ENCODE data around the gene PLEKHA7.

Gene PLEKHA7

DNA sequence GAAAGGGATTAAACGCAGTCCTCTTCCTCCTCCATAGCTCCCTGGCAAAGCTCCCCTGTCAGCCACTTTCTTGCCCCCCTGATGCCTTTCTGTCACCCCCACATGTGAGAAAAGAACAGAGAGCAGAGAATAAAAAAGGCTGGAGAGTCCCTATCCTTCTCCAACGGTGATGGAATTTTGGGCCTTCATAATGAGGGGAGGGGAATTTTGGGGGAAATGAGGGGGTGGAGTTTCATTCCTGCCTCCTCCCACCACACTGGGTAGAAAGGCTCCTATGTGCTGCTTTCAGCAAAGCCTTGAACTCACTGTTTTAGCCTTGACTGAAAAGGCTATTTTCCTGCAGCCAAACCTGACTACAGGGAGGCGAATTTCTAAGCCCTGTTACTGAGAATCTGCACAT lies 216.4 kb downstream of the PLEKHA7 start:
- Histone ChIP-seq H3K9me2 (replicated peaks; ENCODE audit: control insufficient read depth, low read length) (no peaks in the 10 kb centered on the region), H3K79me2 (ENCODE audit: control insufficient read depth, low read length) (no peaks in the 10 kb centered on the region), H3K4me1 (ENCODE audit: control insufficient read depth, low read length) (no peaks in the 10 kb centered on the region), H3K27me3 (ENCODE audit: control insufficient read depth, low read length) (no peaks in the 10 kb centered on the region), H4K20me1 (ENCODE audit: control insufficient read depth, insufficient read depth, low read depth, low read length) (no peaks in the 10 kb centered on the region), H3K4me2 (ENCODE audit: low read length) (no peak overlapping the region), H3F3A (ENCODE audit: control insufficient read depth, insufficient read depth) (no peaks in the 10 kb centered on the region), H3K4me3 (ENCODE audit: low read length) (no peak overlapping the region), H3K27ac (ENCODE audit: low read depth, low read length) (no peak overlapping the region), H3K36me3 (ENCODE audit: control insufficient read depth, low read length) (no peaks in the 10 kb centered on the region), H3K9me3 (ENCODE audit: control insufficient read depth, insufficient read depth, low read length) (no peaks in the 10 kb centered on the region)
- TF ChIP-seq, protein P1, sequence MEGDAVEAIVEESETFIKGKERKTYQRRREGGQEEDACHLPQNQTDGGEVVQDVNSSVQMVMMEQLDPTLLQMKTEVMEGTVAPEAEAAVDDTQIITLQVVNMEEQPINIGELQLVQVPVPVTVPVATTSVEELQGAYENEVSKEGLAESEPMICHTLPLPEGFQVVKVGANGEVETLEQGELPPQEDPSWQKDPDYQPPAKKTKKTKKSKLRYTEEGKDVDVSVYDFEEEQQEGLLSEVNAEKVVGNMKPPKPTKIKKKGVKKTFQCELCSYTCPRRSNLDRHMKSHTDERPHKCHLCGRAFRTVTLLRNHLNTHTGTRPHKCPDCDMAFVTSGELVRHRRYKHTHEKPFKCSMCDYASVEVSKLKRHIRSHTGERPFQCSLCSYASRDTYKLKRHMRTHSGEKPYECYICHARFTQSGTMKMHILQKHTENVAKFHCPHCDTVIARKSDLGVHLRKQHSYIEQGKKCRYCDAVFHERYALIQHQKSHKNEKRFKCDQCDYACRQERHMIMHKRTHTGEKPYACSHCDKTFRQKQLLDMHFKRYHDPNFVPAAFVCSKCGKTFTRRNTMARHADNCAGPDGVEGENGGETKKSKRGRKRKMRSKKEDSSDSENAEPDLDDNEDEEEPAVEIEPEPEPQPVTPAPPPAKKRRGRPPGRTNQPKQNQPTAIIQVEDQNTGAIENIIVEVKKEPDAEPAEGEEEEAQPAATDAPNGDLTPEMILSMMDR (IDR thresholded peaks at IDR 0.05; ENCODE audit: low read depth, low read length, poor library complexity, severe bottlenecking) = no peak
- no peak for TF ChIP-seq EZH2phosphoT487 (IDR thresholded peaks at IDR 0.05; ENCODE audit: borderline replicate concordance, low read length)

DNA sequence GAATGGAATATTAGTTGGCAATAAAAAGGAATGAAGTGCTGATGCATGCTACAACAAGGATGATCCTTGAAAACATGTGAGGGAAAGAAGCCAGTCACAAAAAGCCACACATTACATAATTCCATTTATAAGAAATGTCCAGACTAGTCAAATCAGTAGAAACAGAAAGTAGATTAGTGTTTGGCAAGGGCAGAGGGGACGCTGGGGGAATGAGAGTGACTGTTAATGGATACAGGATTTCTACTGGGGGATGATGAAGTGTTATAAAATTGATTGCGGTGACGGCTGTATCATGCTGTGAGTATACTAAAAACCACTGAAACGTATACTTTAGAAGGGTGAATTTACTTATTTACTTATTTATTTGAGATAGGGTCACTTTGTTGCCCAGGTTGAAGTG lies 217.9 kb downstream of the PLEKHA7 start:
- TF ChIP-seq, protein P1 (IDR thresholded peaks at IDR 0.05; ENCODE audit: low read depth, low read length, poor library complexity, severe bottlenecking) = no peak
- TF ChIP-seq EZH2phosphoT487 (IDR thresholded peaks at IDR 0.05; ENCODE audit: borderline replicate concordance, low read length) = no peak
- Histone ChIP-seq H3K36me3 (ENCODE audit: control insufficient read depth, low read length) (no peaks in the 10 kb centered on the region), H3K4me1 (ENCODE audit: control insufficient read depth, low read length) (no peaks in the 10 kb centered on the region), H3K79me2 (ENCODE audit: control insufficient read depth, low read length) (no peaks in the 10 kb centered on the region), H3K27ac (ENCODE audit: low read depth, low read length) (no peak overlapping the region), H4K20me1 (ENCODE audit: control insufficient read depth, insufficient read depth, low read depth, low read length) (no peaks in the 10 kb centered on the region), H3K9me3 (ENCODE audit: control insufficient read depth, insufficient read depth, low read length) (no peaks in the 10 kb centered on the region), H3K4me2 (ENCODE audit: low read length) (no peak overlapping the region), H3K9me2 (replicated peaks; ENCODE audit: control insufficient read depth, low read length) (no peaks in the 10 kb centered on the region), H3F3A (ENCODE audit: control insufficient read depth, insufficient read depth) (no peaks in the 10 kb centered on the region), H3K27me3 (ENCODE audit: control insufficient read depth, low read length) (no peaks in the 10 kb centered on the region), H3K4me3 (ENCODE audit: low read length) (no peak overlapping the region)

DNA sequence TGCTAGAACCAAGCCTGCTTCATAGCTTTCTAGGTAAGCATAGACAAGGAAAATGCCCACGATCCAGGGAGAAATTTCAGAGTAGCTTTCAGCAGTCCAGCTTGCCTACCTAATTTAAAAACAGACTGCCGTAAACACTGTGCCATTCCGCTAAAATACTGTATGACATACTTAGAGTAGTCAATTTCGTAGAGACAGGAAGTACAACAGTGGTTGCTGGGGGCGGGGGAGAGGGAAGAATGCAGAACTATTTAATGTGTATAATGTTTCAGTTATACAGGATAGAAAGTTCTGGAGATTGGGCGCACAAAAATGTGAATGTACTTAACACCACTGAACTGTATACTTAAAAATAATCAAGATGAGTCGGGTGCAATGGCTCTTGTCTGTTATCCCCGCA lies 219.1 kb downstream of the PLEKHA7 start:
- Histone ChIP-seq H3K9me2 (replicated peaks; ENCODE audit: control insufficient read depth, low read length) (no peaks in the 10 kb centered on the region), H3K79me2 (ENCODE audit: control insufficient read depth, low read length) (no peaks in the 10 kb centered on the region), H3K9me3 (ENCODE audit: control insufficient read depth, insufficient read depth, low read length) (no peaks in the 10 kb centered on the region), H3K27ac (ENCODE audit: low read depth, low read length) (no peak overlapping the region), H3F3A (ENCODE audit: control insufficient read depth, insufficient read depth) (no peaks in the 10 kb centered on the region), H4K20me1 (ENCODE audit: control insufficient read depth, insufficient read depth, low read depth, low read length) (no peaks in the 10 kb centered on the region), H3K4me2 (ENCODE audit: low read length) (no peak overlapping the region), H3K4me1 (ENCODE audit: control insufficient read depth, low read length) (no peaks in the 10 kb centered on the region), H3K27me3 (ENCODE audit: control insufficient read depth, low read length) (no peaks in the 10 kb centered on the region), H3K4me3 (ENCODE audit: low read length) (no peak overlapping the region), H3K36me3 (ENCODE audit: control insufficient read depth, low read length) (no peaks in the 10 kb centered on the region)
- TF ChIP-seq, protein P1 (IDR thresholded peaks at IDR 0.05; ENCODE audit: low read depth, low read length, poor library complexity, severe bottlenecking) = no peak
- TF ChIP-seq EZH2phosphoT487 (IDR thresholded peaks at IDR 0.05; ENCODE audit: borderline replicate concordance, low read length) = no peak

Data from DOHH2 (cell line).